Measurements from ENCODE around the gene ALDH16A1.

DNA sequence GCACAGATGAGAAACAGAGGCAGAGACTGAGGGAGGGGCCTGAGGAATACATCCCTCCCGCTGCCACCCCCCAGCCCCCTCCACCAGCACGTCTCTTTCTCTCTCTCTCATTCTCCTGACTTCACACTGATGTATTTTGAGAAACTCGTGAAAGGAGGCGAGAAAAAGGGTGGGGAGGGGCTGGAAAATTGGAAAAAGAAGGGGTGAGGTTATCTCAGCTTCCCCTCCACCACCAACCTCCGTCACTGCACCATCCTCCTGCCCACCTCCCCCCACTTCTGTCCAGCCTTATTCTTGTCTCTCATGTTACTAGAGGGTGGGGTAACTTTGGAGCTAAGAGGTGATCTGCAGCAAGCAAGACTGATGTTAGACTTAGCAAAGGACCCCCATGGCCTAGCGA is 13.2 kb upstream of the ALDH16A1 start:
- TF ChIP-seq, protein P1, sequence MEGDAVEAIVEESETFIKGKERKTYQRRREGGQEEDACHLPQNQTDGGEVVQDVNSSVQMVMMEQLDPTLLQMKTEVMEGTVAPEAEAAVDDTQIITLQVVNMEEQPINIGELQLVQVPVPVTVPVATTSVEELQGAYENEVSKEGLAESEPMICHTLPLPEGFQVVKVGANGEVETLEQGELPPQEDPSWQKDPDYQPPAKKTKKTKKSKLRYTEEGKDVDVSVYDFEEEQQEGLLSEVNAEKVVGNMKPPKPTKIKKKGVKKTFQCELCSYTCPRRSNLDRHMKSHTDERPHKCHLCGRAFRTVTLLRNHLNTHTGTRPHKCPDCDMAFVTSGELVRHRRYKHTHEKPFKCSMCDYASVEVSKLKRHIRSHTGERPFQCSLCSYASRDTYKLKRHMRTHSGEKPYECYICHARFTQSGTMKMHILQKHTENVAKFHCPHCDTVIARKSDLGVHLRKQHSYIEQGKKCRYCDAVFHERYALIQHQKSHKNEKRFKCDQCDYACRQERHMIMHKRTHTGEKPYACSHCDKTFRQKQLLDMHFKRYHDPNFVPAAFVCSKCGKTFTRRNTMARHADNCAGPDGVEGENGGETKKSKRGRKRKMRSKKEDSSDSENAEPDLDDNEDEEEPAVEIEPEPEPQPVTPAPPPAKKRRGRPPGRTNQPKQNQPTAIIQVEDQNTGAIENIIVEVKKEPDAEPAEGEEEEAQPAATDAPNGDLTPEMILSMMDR (conservative IDR thresholded peaks at IDR 0.05), result no peak
- TF ChIP-seq EZH2 (IDR thresholded peaks at IDR 0.05; ENCODE audit: low read depth), result no peak
